Measurements from ENCODE around the gene KDM5B.

The KDM5B gene

DNA sequence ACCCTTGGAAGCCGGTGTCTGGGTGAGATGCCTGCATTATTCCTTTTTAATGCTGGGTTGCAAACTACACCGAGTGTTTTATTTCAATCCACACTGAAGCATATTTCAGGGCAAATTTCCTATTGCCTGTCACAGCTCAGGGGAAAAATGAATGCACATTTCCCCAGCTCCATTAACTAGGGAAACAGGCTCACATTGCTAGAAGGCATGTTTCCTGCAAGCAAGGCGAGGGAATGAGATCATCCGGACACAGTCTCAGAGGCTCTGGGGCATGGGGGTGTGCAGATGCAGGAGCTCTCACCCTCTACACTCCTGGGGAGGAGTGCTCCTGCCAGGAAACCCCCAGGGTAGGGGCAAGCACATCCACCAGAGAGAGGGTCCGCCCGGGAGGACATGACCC is 122.6 kb downstream of the KDM5B start:
- no peaks in the 10 kb centered on the region for H3K9me3 ChIP-seq (ENCODE audit: severe bottlenecking)
- H3K36me3 ChIP-seq: no peaks in the 10 kb centered on the region; the same call in 1 of the 2 replicates
- H3K27ac ChIP-seq: no peak overlapping the region
- no peak overlapping the region for H3K4me3 ChIP-seq (ENCODE audit: low read depth, low read length)
- no peak for DNase-seq
- no peaks in the 10 kb centered on the region for H3K27me3 ChIP-seq (ENCODE audit: insufficient read depth, low read depth, severe bottlenecking)
- TF ChIP-seq, protein P1, sequence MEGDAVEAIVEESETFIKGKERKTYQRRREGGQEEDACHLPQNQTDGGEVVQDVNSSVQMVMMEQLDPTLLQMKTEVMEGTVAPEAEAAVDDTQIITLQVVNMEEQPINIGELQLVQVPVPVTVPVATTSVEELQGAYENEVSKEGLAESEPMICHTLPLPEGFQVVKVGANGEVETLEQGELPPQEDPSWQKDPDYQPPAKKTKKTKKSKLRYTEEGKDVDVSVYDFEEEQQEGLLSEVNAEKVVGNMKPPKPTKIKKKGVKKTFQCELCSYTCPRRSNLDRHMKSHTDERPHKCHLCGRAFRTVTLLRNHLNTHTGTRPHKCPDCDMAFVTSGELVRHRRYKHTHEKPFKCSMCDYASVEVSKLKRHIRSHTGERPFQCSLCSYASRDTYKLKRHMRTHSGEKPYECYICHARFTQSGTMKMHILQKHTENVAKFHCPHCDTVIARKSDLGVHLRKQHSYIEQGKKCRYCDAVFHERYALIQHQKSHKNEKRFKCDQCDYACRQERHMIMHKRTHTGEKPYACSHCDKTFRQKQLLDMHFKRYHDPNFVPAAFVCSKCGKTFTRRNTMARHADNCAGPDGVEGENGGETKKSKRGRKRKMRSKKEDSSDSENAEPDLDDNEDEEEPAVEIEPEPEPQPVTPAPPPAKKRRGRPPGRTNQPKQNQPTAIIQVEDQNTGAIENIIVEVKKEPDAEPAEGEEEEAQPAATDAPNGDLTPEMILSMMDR (IDR thresholded peaks at IDR 0.05; ENCODE audit: low read depth, low read length): no peak

DNA sequence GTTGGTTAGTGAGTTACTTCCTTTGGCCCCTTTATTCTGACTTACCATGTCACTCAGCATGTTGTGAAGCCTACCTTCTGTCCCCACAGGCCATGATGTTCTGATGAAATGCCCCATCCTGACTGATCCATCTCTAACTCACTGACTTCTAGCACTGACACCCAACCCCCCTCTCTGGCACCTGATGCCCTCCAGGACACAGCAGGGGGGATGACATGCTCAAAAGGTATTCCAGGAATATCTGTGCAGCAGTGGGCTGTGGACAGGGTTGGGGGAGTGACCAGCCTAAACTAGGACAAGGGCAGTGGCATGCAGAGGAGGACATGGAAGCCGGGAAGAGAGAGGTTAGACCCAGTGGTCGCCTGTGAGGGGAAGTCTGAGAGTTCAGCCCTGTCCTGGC is 123.5 kb downstream of the KDM5B start:
- no peaks in the 10 kb centered on the region for H3K27me3 ChIP-seq (ENCODE audit: insufficient read depth, low read depth, severe bottlenecking)
- H3K4me3 ChIP-seq (ENCODE audit: low read depth, low read length): no peak overlapping the region
- DNase-seq: no peak
- H3K27ac ChIP-seq: no peak overlapping the region
- no peaks in the 10 kb centered on the region; the same call in 1 of the 2 replicates for H3K36me3 ChIP-seq
- TF ChIP-seq, protein P1 (IDR thresholded peaks at IDR 0.05; ENCODE audit: low read depth, low read length): no peak
- no peaks in the 10 kb centered on the region for H3K9me3 ChIP-seq (ENCODE audit: severe bottlenecking)

DNA sequence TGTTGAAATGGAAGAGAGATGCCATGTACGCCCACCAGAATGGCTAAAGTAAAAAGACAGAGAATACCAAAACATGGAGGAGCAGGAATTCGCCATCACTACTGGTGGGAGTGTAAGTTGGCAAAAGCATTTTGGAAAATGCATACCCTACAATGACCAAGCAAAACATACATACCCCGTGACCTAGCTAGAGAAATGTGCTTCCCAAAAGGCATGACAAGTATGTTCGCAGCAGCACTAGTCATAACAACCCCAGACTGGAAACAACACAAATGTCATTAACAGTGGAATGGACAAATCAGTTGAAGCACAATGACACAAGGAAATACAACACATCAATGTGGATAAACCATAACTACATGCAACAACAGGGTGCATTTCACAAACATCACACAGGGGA is 125.2 kb downstream of the KDM5B start:
- TF ChIP-seq, protein P1 (IDR thresholded peaks at IDR 0.05; ENCODE audit: low read depth, low read length): no peak

DNA sequence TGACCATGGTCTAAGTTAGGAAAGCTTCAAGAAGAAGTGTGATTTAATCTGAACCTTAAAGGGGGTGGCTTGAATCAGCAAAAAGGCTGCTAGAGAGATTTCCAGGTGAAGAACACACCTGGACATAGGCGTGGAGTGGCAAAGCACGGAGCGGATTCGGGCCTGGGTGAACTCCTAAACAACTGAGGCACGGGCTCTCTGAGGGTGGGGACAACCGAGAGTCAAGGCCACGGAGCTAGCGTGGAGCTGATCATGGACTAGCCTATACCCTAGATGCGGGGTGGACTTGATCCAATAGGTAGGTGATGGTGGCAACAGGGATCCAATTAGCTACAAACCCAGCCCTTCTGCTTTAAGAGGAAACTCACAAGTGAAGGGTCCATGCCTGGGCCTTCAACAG is 125.7 kb downstream of the KDM5B start:
- no peak overlapping the region for H3K4me3 ChIP-seq (ENCODE audit: low read depth, low read length)
- no peaks in the 10 kb centered on the region for H3K27me3 ChIP-seq (ENCODE audit: insufficient read depth, low read depth, severe bottlenecking)
- no peaks in the 10 kb centered on the region; the same call in 1 of the 2 replicates for H3K36me3 ChIP-seq
- no peak overlapping the region for H3K27ac ChIP-seq
- peaks cover 4% of the 10 kb centered on the region for H3K9me3 ChIP-seq (ENCODE audit: severe bottlenecking)
- DNase-seq: no peak
- TF ChIP-seq, protein P1 (IDR thresholded peaks at IDR 0.05; ENCODE audit: low read depth, low read length): no peak

More for the DNA sequence above, 125.2 kb downstream of the KDM5B start:
- Histone ChIP-seq H3K27ac (no peak overlapping the region), H3K36me3 (no peaks in the 10 kb centered on the region; the same call in 1 of the 2 replicates), H3K9me3 (ENCODE audit: severe bottlenecking) (no peaks in the 10 kb centered on the region), H3K4me3 (ENCODE audit: low read depth, low read length) (no peak overlapping the region), H3K27me3 (ENCODE audit: insufficient read depth, low read depth, severe bottlenecking) (no peaks in the 10 kb centered on the region)
- no peak for DNase-seq

DNA sequence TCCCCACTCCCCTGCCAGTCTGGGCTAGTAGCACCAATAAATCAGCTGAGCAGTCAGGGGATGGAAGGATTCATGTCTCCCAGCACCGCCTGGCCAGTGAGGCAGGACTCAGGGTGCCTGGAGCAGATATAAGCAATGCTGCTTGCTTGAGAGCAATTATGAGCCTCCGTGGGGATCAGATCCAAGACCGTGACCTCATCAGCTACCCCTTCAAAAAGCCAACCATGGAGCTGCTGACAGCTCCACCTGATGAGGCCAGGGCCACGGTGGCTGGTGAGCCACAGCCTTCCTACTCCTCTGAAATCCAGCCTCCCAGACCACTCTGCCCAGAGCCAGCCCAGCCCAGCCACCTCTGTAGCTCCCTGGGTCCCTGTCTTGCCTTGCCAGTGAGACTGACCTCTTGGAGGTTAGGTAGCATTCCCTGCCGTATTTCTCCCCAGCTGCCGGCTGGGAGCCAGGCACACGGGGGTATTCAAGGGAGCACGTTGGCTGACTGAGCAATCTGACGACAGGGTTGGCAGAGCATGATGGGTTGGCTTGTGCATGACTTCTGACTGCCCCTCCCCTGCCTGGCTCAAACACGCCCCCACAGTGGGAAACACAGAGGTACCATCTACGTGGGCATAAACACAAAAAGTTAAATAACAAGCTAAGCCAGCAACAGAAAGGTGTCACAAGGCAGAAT is 126.3 kb downstream of the KDM5B start:
- H3K27me3 ChIP-seq (ENCODE audit: insufficient read depth, low read depth, severe bottlenecking): no peaks in the 10 kb centered on the region
- H3K9me3 ChIP-seq (ENCODE audit: severe bottlenecking): peaks cover 6% of the 10 kb centered on the region
- no peak for DNase-seq
- TF ChIP-seq, protein P1 (IDR thresholded peaks at IDR 0.05; ENCODE audit: low read depth, low read length): no peak
- H3K27ac ChIP-seq: no peak overlapping the region
- no peak overlapping the region for H3K4me3 ChIP-seq (ENCODE audit: low read depth, low read length)
- no peaks in the 10 kb centered on the region; the same call in 1 of the 2 replicates for H3K36me3 ChIP-seq
